ENCODE data around the gene HS6ST2. TPM values are rescaled to one million over a fixed set of nuclear protein-coding genes. Genes with fewer than 3 reads are reported as not detected.

The HS6ST2 gene
- total and polyA plus RNA-seq, 7 experiments from 2014 or later, result 0.15 TPM; not detected in 6

DNA sequence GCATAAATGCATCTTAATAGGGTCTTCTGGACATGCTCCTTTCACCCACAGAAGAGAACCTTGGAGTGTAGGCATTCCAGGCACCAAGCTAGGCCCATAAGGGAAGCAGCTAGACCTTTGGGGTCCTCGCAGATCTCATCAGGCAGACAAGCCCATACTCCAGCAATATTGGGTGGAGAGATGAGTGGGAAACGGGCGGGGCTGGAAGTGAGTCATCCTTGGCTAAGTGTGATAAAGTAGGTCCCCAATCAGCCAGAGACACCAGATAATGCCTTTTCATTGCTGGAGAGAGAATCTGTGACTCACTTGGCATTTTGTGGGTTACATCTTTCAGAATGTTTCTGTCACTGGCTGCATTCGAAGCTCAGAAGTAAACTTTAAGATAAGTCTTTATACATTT lies 336.3 kb downstream of the HS6ST2 start:
- Histone ChIP-seq H3K36me3 (ENCODE audit: control insufficient read depth in 2 of 3, insufficient read depth in 3 of 3, low read length in 3 of 3) (no peaks in the 10 kb centered on the region), H3K27ac (ENCODE audit: low read depth, low read length) (no peak overlapping the region), H3K4me1 (ENCODE audit: control insufficient read depth in 2 of 2, insufficient read depth in 2 of 2, low read length in 2 of 2) (no peaks in the 10 kb centered on the region), H3K9me3 (ENCODE audit: control insufficient read depth in 2 of 3, low read length in 3 of 3) (no peaks in the 10 kb centered on the region), H3K4me3 (ENCODE audit: low read length) (no peak overlapping the region), H3K27me3 (ENCODE audit: control insufficient read depth in 2 of 2, insufficient read depth in 2 of 2, low read length in 2 of 2) (no peaks in the 10 kb centered on the region)
- H3K4me3 Mint-ChIP-seq, result no peak overlapping the region
- no peaks in the 10 kb centered on the region for H3K9me3 Mint-ChIP-seq
- peaks cover 0 to 4% (median 0%) of the 10 kb centered on the region in 7 donors for H3K4me1 Mint-ChIP-seq
- no peaks in the 10 kb centered on the region for H3K36me3 Mint-ChIP-seq
- H3K27ac Mint-ChIP-seq, result no peak overlapping the region
- DNase-seq (peak in 1 of 9 donors; percentile 30), ATAC-seq (no peak)
- ChIA-PET POLR2A (no interaction called here), CTCF (no interaction called here)
- intact Hi-C loops (cut with micrococcal nuclease), result no loop called here
- no peaks in the 10 kb centered on the region for H3K27me3 Mint-ChIP-seq

DNA sequence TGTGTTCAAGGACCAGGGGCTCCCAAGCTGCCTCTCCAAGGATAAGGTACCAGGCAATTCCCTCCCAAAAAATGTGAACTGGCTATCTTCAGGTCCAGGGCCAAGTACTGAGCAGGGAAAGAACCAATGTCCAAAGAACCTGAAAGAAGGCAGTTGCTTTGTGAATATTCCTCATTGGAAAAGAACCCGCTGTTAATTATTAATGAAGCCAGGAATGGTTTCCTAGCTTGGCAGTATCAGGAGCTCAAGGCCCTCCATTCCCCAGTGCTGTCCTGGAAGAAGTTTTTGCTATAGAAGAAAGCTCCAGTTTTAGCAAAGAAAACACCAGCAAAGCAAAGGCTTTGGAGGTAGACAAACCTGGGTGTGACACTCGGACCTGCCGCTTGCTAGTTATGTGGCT lies 339.6 kb downstream of the HS6ST2 start:
- intact Hi-C loops (cut with micrococcal nuclease), result no loop called here
- Histone ChIP-seq H3K4me1 (ENCODE audit: control insufficient read depth in 2 of 2, insufficient read depth in 2 of 2, low read length in 2 of 2) (no peaks in the 10 kb centered on the region), H3K36me3 (ENCODE audit: control insufficient read depth in 2 of 3, insufficient read depth in 3 of 3, low read length in 3 of 3) (no peaks in the 10 kb centered on the region), H3K27ac (ENCODE audit: low read depth, low read length) (no peak overlapping the region), H3K9me3 (ENCODE audit: control insufficient read depth in 2 of 3, low read length in 3 of 3) (no peaks in the 10 kb centered on the region), H3K4me3 (ENCODE audit: low read length) (no peak overlapping the region), H3K27me3 (ENCODE audit: control insufficient read depth in 2 of 2, insufficient read depth in 2 of 2, low read length in 2 of 2) (no peaks in the 10 kb centered on the region)
- peaks cover 0 to 6% (median 0%) of the 10 kb centered on the region in 7 donors for H3K4me1 Mint-ChIP-seq
- POLR2A ChIA-PET, result no interaction called here
- CTCF ChIA-PET, result no interaction called here
- H3K27ac Mint-ChIP-seq, result no peak overlapping the region
- no peak overlapping the region for H3K4me3 Mint-ChIP-seq
- DNase-seq, result no peak
- peaks cover 0 to 3% (median 0%) of the 10 kb centered on the region in 5 donors for H3K27me3 Mint-ChIP-seq
- no peaks in the 10 kb centered on the region for H3K36me3 Mint-ChIP-seq
- H3K9me3 Mint-ChIP-seq, result no peaks in the 10 kb centered on the region
- ATAC-seq, result no peak

DNA sequence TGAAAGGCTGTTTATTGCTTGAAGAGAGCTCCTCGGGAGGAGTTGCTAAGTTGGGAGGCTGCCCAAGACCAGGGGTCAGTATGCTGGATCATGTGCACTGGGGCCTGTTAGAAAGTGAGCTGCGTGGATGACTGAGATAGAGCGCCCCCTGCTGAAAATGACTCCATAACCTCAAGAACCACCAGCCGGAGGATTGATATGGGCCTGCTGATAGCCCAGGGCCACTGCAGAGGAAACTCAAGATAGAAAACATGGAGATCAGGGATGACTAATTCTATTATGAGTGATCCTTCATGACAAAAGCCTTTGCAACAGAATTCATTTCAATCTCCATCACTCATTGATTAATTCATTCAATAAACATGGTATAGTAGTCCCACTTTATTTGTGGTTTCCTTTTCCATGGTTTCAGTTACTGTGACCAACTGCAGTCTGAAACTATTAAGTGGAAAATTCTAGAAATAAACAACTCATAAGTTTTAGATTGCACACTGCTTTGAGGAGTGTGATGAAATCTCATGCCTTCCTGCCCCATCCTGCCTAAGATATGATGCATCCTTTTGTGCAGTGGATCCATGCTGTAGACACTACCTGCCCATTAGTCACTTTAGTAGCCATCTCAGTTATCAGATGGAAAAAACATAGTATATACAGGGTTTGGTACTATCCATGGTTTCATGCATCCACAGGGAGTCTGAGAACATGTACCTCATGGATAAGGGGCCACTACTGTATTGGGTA lies 342.9 kb downstream of the HS6ST2 start:
- Mint-ChIP-seq H3K36me3 (no peaks in the 10 kb centered on the region), H3K4me3 (no peak overlapping the region), H3K27me3 (peaks cover 0 to 3% (median 0%) of the 10 kb centered on the region in 5 donors), H3K4me1 (peaks cover 0 to 3% (median 0%) of the 10 kb centered on the region in 7 donors), H3K9me3 (no peaks in the 10 kb centered on the region), H3K27ac (peak overlapping the region in 1 of 9 donors; percentile 4)
- H3K27me3 ChIP-seq (ENCODE audit: control insufficient read depth in 2 of 2, insufficient read depth in 2 of 2, low read length in 2 of 2), result no peaks in the 10 kb centered on the region
- intact Hi-C loops (cut with micrococcal nuclease), result loop anchor here (1.0 to 2.0 kb wide), 8 partner anchors 322 to 787 kb away; no protein-coding TSS in a partner anchor
- peak; percentile 70 for ATAC-seq
- DNase-seq, result peak; percentile 5 to 39 (median 22)
- ChIA-PET POLR2A (no interaction called here), CTCF (interaction anchor here (1.0 to 3.2 kb wide), 5 partner anchors 11 to 788 kb away, joined by 3 to 38 read pairs (median 3); no protein-coding TSS in a partner anchor)
- H3K4me1 ChIP-seq (ENCODE audit: control insufficient read depth in 2 of 2, insufficient read depth in 2 of 2, low read length in 2 of 2), result no peaks in the 10 kb centered on the region
- H3K9me3 ChIP-seq (ENCODE audit: control insufficient read depth in 2 of 3, low read length in 3 of 3), result no peaks in the 10 kb centered on the region
- no peak overlapping the region for H3K27ac ChIP-seq (ENCODE audit: low read depth, low read length)
- no peaks in the 10 kb centered on the region for H3K36me3 ChIP-seq (ENCODE audit: control insufficient read depth in 2 of 3, insufficient read depth in 3 of 3, low read length in 3 of 3)
- H3K4me3 ChIP-seq (ENCODE audit: low read length), result no peak overlapping the region

DNA sequence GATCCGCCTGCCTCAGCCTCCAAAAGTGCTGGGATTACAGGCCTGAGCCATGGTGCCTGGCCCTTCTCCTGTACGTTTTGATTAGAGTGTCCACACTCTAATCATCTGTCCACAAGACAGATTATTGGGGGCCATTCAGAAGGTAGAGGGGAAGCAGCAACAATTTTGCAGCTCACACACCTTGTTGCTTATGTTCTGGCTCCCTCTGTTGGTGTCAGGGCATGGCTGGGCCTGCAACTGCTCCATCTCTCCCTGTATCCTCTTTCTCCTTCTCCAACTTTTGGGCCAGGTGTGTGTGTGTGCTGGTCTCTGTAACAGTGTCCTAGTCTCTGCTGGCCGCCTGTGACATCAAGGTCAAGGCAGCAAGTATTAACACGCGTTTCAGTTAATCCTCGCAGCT lies 344.1 kb downstream of the HS6ST2 start:
- Mint-ChIP-seq H3K4me3 (no peak overlapping the region), H3K4me1 (peaks cover 0 to 3% (median 0%) of the 10 kb centered on the region in 7 donors), H3K9me3 (no peaks in the 10 kb centered on the region), H3K27ac (no peak overlapping the region), H3K36me3 (no peaks in the 10 kb centered on the region), H3K27me3 (peaks cover 0 to 3% (median 0%) of the 10 kb centered on the region in 5 donors)
- H3K27ac ChIP-seq (ENCODE audit: low read depth, low read length), result no peak overlapping the region
- ChIA-PET POLR2A (no interaction called here), CTCF (interaction anchor here (0.5 to 3.2 kb wide), 5 partner anchors 12 to 758 kb away, joined by 3 to 38 read pairs (median 4); no protein-coding TSS in a partner anchor)
- no peak for DNase-seq
- no peaks in the 10 kb centered on the region for H3K36me3 ChIP-seq (ENCODE audit: control insufficient read depth in 2 of 3, insufficient read depth in 3 of 3, low read length in 3 of 3)
- no peak for ATAC-seq
- intact Hi-C loops (cut with micrococcal nuclease), result loop anchor here in 1 of 2 donors (2.0 to 5.0 kb wide), 3 partner anchors 122 to 787 kb away; no protein-coding TSS in a partner anchor
- no peak overlapping the region for H3K4me3 ChIP-seq (ENCODE audit: low read length)
- H3K27me3 ChIP-seq (ENCODE audit: control insufficient read depth in 2 of 2, insufficient read depth in 2 of 2, low read length in 2 of 2), result no peaks in the 10 kb centered on the region
- H3K4me1 ChIP-seq (ENCODE audit: control insufficient read depth in 2 of 2, insufficient read depth in 2 of 2, low read length in 2 of 2), result no peaks in the 10 kb centered on the region
- H3K9me3 ChIP-seq (ENCODE audit: control insufficient read depth in 2 of 3, low read length in 3 of 3), result no peaks in the 10 kb centered on the region

DNA sequence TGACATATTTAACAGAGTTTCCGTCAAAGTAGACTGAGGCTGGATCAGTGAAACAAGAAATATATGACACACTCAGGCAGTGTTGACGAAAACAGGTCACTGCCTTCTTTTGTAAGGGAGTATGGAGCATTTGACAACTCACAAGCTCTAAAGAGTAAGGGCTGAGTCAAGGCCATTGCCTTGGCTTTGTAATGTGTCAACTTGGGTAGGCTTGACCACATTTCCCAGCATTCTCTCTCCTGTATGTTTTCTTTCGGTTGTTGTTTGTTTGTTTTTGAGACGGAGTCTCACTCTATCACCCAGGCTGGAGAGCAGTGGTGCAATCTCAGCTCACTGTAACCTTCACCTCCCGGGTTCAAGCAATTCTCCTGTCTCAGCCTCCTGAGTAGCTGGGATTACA lies 344.6 kb downstream of the HS6ST2 start:
- Mint-ChIP-seq H3K4me3 (no peak overlapping the region), H3K4me1 (peaks cover 0 to 3% (median 0%) of the 10 kb centered on the region in 7 donors), H3K27me3 (peaks cover 0 to 3% (median 0%) of the 10 kb centered on the region in 5 donors), H3K9me3 (no peaks in the 10 kb centered on the region), H3K27ac (no peak overlapping the region), H3K36me3 (no peaks in the 10 kb centered on the region)
- no peaks in the 10 kb centered on the region for H3K36me3 ChIP-seq (ENCODE audit: control insufficient read depth in 2 of 3, insufficient read depth in 3 of 3, low read length in 3 of 3)
- intact Hi-C loops (cut with micrococcal nuclease), result loop anchor here (1.0 to 5.0 kb wide), 5 partner anchors 122 to 786 kb away; no protein-coding TSS in a partner anchor
- DNase-seq (no peak), ATAC-seq (no peak)
- POLR2A ChIA-PET, result interaction anchor here (1.1 kb wide), 1 partner anchor 11 kb away, joined by 3 read pairs; no protein-coding TSS in a partner anchor
- no peaks in the 10 kb centered on the region for H3K9me3 ChIP-seq (ENCODE audit: control insufficient read depth in 2 of 3, low read length in 3 of 3)
- H3K4me1 ChIP-seq (ENCODE audit: control insufficient read depth in 2 of 2, insufficient read depth in 2 of 2, low read length in 2 of 2), result no peaks in the 10 kb centered on the region
- H3K4me3 ChIP-seq (ENCODE audit: low read length), result no peak overlapping the region
- CTCF ChIA-PET, result interaction anchor here (1.0 to 3.2 kb wide), 3 partner anchors 12 to 321 kb away, joined by 3 to 38 read pairs (median 4); no protein-coding TSS in a partner anchor
- H3K27ac ChIP-seq (ENCODE audit: low read depth, low read length), result no peak overlapping the region
- H3K27me3 ChIP-seq (ENCODE audit: control insufficient read depth in 2 of 2, insufficient read depth in 2 of 2, low read length in 2 of 2), result no peaks in the 10 kb centered on the region

DNA sequence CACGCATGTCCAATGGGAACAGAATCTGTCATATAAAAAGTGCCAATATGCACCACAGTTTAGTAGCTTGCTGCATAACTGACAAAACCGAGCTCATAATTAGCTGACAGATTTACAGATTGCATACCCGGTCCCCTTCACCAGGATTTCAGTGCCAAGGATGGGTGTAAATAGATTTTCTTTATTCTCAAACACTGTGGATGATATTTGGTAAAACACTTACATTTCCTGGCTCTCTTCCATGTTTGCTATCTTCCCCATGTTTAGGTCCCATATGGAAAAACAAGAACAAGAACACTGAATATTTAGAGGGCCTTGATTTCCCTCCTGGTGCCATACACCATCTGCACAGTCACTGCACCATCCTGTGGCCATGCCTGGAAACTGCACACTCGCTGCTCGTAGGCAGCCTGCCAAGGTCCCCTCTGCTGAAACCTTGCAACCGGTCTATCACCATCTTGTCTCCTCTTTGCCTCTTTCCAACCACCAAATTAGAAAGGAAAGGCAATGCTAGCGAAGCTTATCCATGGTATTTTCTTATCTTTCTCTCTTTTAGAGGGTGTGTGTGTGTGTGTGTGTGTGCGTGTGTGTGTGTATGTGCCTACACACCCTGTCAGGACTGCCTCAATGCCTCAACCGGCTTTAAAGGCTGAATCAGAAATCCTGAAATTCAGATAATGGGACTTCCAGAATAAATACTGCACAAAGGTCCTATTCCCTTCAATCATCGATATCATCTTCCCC lies 345.4 kb downstream of the HS6ST2 start:
- Histone ChIP-seq H3K27ac (ENCODE audit: low read depth, low read length) (no peak overlapping the region), H3K36me3 (ENCODE audit: control insufficient read depth in 2 of 3, insufficient read depth in 3 of 3, low read length in 3 of 3) (no peaks in the 10 kb centered on the region), H3K9me3 (ENCODE audit: control insufficient read depth in 2 of 3, low read length in 3 of 3) (no peaks in the 10 kb centered on the region), H3K4me3 (ENCODE audit: low read length) (no peak overlapping the region), H3K4me1 (ENCODE audit: control insufficient read depth in 2 of 2, insufficient read depth in 2 of 2, low read length in 2 of 2) (no peaks in the 10 kb centered on the region), H3K27me3 (ENCODE audit: control insufficient read depth in 2 of 2, insufficient read depth in 2 of 2, low read length in 2 of 2) (no peaks in the 10 kb centered on the region)
- CTCF ChIA-PET, result interaction anchor here (0.7 to 3.2 kb wide), 6 partner anchors 12 to 520 kb away, joined by 3 to 38 read pairs (median 3); no protein-coding TSS in a partner anchor
- Mint-ChIP-seq H3K27ac (no peak overlapping the region), H3K9me3 (no peaks in the 10 kb centered on the region), H3K36me3 (no peaks in the 10 kb centered on the region), H3K4me3 (no peak overlapping the region), H3K4me1 (peaks cover 0 to 3% (median 0%) of the 10 kb centered on the region in 7 donors), H3K27me3 (peaks cover 0 to 3% (median 0%) of the 10 kb centered on the region in 5 donors)
- ATAC-seq (peak; percentile 67), DNase-seq (peak in 8 of 9 donors; percentile 7 to 46 (median 26))
- intact Hi-C loops (cut with micrococcal nuclease), result loop anchor here (1.0 to 5.0 kb wide), 4 partner anchors 121 to 786 kb away; no protein-coding TSS in a partner anchor
- POLR2A ChIA-PET, result interaction anchor here (1.1 kb wide), 1 partner anchor 10 kb away, joined by 3 read pairs; no protein-coding TSS in a partner anchor

Data from naive thymus-derived CD4-positive, alpha-beta T cell (primary cell).